Measurements from ENCODE around the gene RMRP.

Gene RMRP

GRCh38 chr9:35609001-35609819, 48.6 kb downstream of the RMRP start:
- no peak for DNase-seq

GRCh38 chr9:35608221-35608620, 49.6 kb downstream of the RMRP start:
- no peak for DNase-seq
